Peyer's patch (tissue), 4 donors: ENCODE data around the gene PHF21B. TPM values are rescaled to one million over a fixed set of nuclear protein-coding genes. Genes with fewer than 3 reads are reported as not detected.

Experiments
- DNase-seq, 3 donors: peaks; one replicate each; pipeline ENCODE4 v3.0.0-alpha.2; 2017 to 2019
- H3K27ac ChIP-seq, 4 donors: fragments of 200-600 bp; sonication (generic); one replicate each; pipeline ENCODE4 v1.5.1; 2016 to 2019
- H3K27me3 ChIP-seq, 2 donors: fragments of 200-600 bp; sonication (generic); one replicate each; pipeline ENCODE4 v1.5.1; 2019
- H3K36me3 ChIP-seq, 3 donors: fragments of 200-600 bp; sonication (generic); one replicate each; pipeline ENCODE4 v1.5.1; 2016 to 2019
- H3K4me1 ChIP-seq, 4 donors: fragments of 200-600 bp; sonication (generic); one replicate each; pipeline ENCODE4 v1.5.1; 2016 to 2019
- H3K4me3 ChIP-seq, 4 donors: fragments of 200-600 bp; sonication (generic); 1 replicate in 3 of 4; 2 replicates in 1 of 4; pipeline ENCODE4 v1.5.1; 2016 to 2019; ENCODE audit warnings: mild to moderate bottlenecking in 1 of 4
- H3K9me3 ChIP-seq, 4 donors: fragments of 200-600 bp; sonication (generic); one replicate each; pipeline ENCODE4 v1.5.1; 2016 to 2019; ENCODE audit warnings: mild to moderate bottlenecking in 1 of 4
- POLR2A ChIP-seq, 2 donors: fragments of 450-650 bp; IDR thresholded peaks; one replicate each; pipeline ENCODE4 v1.5.1; 2017; ENCODE audit warnings: antibody characterized with exemption in 2 of 2, mild to moderate bottlenecking in 2 of 2, moderate library complexity in 2 of 2
- total RNA-seq, 4 donors: library from RNA; depleted of rRNA; stranded (reverse); fragments of >200 nt; gene quantifications; one replicate each; pipeline ENCODE4 v1.1.0, GENCODE V29; 2016
- TF ChIP-seq, protein P1 (sequence below), 6 experiments: fragments of 450-650 bp in 4 of 6; fragments of 200-600 bp in 2 of 6; sonication (generic) in 1 of 6; IDR thresholded peaks; one replicate each; pipeline ENCODE4 v1.5.1; 2017 to 2019; ENCODE audit warnings: antibody characterized with exemption in 6 of 6, mild to moderate bottlenecking in 3 of 6, moderate library complexity in 1 of 6

The PHF21B gene
- total RNA-seq, 4 donors from 2014 or later = not detected

DNA sequence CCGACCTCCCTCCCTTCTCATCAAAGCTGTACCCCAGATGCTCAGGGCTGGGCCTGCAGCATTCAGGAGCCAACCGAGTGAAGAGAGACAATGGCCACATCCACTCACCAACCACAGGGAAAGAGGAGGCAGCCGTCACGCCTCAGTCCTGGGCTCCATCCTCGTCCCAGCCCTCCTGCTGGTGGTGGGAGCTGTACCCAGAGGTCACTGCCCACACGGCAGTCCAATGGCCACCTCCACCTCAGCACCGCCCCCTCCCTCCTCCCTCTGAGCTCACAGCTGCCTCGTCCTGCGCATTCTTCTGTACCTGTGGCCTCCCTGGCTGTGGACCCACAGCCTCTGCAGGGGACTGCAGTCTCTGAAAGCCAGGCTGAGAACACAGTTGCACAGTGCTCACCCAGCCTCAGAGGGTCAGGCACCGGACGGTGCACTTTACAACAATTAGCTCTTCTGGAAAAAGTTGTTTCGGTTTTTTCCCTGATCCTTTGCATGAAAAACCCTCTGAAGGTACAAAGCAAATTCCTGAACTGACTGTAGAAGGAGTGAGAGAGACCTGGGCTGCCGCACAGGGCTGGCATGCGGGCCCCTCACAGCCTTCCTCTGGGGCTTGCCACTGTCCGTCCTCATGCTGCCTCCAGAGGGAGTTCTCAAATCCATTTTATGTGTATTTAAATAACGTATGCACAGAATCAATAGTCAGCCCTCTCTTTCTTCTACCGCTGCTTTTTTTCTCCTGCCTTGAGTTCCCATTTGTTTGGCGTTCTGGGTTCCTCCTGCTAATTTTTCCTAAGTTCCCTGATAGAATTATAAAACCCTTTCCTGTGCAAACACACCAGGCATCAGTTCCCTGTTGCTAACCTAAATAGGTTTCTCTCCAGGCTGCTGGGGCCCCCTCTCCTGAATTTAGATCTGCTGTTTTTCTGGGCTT is 52.7 kb downstream of the PHF21B start:
- no peak overlapping the region for H3K4me3 ChIP-seq
- H3K36me3 ChIP-seq = no peaks in the 10 kb centered on the region
- no peak for DNase-seq
- H3K27me3 ChIP-seq = no peaks in the 10 kb centered on the region
- TF ChIP-seq, protein P1, sequence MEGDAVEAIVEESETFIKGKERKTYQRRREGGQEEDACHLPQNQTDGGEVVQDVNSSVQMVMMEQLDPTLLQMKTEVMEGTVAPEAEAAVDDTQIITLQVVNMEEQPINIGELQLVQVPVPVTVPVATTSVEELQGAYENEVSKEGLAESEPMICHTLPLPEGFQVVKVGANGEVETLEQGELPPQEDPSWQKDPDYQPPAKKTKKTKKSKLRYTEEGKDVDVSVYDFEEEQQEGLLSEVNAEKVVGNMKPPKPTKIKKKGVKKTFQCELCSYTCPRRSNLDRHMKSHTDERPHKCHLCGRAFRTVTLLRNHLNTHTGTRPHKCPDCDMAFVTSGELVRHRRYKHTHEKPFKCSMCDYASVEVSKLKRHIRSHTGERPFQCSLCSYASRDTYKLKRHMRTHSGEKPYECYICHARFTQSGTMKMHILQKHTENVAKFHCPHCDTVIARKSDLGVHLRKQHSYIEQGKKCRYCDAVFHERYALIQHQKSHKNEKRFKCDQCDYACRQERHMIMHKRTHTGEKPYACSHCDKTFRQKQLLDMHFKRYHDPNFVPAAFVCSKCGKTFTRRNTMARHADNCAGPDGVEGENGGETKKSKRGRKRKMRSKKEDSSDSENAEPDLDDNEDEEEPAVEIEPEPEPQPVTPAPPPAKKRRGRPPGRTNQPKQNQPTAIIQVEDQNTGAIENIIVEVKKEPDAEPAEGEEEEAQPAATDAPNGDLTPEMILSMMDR (IDR thresholded peaks at IDR 0.05) = no peak
- no peak for TF ChIP-seq POLR2A (IDR thresholded peaks at IDR 0.05)
- H3K9me3 ChIP-seq = no peaks in the 10 kb centered on the region
- H3K4me1 ChIP-seq = no peaks in the 10 kb centered on the region
- H3K27ac ChIP-seq = no peak overlapping the region

DNA sequence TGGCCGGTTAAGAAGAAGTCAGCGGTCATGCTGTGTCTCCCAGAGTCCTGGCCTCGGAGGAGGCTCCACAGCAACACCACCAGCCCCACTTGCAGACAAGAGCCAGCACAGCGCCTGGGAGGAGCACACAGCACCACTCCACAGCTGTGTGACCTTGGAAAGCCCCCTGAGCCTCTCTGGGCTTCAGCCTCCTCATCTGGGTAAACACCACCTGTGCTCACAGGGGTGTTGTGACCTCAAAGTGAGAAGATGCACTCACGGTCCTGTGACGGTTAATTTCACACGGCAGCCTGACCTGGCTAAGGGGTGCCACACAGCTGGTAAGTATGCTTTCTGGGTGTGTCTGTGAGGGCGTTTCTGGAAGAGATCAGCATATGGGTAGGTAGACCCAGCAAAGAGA is 54.7 kb downstream of the PHF21B start:
- H3K4me3 ChIP-seq = no peak overlapping the region
- DNase-seq = no peak
- H3K36me3 ChIP-seq = no peaks in the 10 kb centered on the region
- H3K27me3 ChIP-seq = no peaks in the 10 kb centered on the region
- TF ChIP-seq POLR2A (IDR thresholded peaks at IDR 0.05) = no peak
- TF ChIP-seq, protein P1 (IDR thresholded peaks at IDR 0.05) = no peak
- H3K4me1 ChIP-seq = no peaks in the 10 kb centered on the region
- H3K27ac ChIP-seq = no peak overlapping the region
- no peaks in the 10 kb centered on the region for H3K9me3 ChIP-seq

DNA sequence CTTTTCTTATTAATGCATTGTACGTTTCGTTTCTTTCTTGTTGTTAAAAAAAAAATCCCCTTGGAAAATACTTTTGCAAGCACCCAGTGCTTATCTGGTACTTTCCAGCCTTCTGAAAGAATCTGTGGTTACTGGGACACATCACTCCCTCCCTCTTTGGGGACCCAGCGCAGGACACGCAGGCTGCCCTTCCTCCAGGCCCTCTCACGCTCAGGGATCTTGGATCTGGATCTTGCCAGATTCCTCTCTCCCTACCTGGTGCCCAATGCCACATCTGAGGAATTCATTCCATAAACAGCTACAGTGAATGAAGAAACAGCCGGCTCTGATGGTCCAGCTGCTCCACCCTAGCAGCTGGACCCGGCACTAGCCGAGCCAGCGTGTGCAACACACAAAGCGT is 55.7 kb downstream of the PHF21B start:
- Histone ChIP-seq H3K27me3 (no peaks in the 10 kb centered on the region), H3K27ac (no peak overlapping the region), H3K4me3 (no peak overlapping the region), H3K36me3 (no peaks in the 10 kb centered on the region), H3K4me1 (no peaks in the 10 kb centered on the region), H3K9me3 (no peaks in the 10 kb centered on the region)
- TF ChIP-seq, protein P1 (IDR thresholded peaks at IDR 0.05) = no peak
- DNase-seq = no peak

DNA sequence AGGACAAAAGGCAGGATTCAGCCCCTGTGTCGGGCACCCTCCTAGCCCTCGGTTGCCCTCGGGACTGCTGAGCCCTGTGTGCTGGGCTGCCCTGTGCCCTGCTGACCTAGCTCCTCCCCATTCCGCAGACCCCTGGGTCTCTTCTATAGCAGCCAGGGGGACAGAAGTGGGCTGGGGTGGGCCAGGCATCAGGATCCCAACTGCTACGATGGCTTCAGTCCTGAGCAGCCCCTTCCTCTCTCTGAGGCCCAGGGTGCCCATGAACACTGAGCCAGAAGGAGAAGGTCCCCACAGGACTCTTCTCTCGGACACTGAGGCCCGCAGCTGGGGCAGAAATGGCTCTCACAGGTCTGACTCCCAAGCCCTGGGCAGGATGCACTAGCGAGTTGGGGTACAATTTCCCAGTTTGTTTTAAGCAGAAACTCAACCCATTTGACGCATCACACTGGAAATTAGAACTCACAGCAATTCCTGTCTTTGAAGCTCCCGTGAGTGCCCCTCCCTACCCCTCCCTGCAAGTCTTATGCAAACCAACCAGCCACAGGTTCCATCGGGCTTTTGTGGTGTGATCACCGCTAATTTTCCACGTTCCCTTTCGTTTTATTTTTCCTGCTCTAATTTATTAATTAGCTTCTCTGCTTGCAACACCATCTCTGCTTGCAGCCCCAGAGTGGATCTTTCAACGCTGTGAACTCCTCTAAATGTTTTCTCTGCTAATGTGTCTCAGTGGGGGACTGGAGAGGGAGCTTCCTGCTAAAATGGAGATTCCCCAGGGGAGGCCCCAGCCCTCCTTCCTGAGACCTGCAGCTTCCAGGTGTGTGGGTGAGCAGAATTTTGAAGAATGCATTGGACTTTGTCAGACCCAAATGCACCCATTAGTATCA is 56.7 kb downstream of the PHF21B start:
- no peak for DNase-seq
- Histone ChIP-seq H3K36me3 (no peaks in the 10 kb centered on the region), H3K9me3 (no peaks in the 10 kb centered on the region), H3K4me1 (no peaks in the 10 kb centered on the region), H3K27ac (no peak overlapping the region), H3K27me3 (no peaks in the 10 kb centered on the region), H3K4me3 (no peak overlapping the region)
- no peak for TF ChIP-seq POLR2A (IDR thresholded peaks at IDR 0.05)
- TF ChIP-seq, protein P1 (IDR thresholded peaks at IDR 0.05) = no peak

DNA sequence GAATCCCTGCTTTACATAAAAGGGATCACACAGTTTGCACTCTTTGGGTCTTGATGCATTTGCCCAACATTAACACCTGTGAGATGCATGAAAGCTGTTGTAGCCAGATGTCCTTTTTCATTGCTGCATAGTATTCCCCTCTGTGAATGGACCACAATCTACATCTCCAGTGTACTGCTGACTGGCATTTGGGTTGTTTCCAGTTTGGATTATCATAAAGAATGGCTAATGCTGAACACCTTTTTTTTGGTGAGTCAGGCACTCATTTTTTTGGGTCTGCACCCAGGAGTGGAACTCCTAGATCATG is 58.3 kb downstream of the PHF21B start:
- H3K36me3 ChIP-seq = no peaks in the 10 kb centered on the region
- H3K27me3 ChIP-seq = no peaks in the 10 kb centered on the region
- no peaks in the 10 kb centered on the region for H3K9me3 ChIP-seq
- H3K27ac ChIP-seq = no peak overlapping the region
- no peaks in the 10 kb centered on the region for H3K4me1 ChIP-seq
- no peak overlapping the region for H3K4me3 ChIP-seq
- no peak for TF ChIP-seq POLR2A (IDR thresholded peaks at IDR 0.05)
- TF ChIP-seq, protein P1 (IDR thresholded peaks at IDR 0.05) = no peak
- DNase-seq = no peak
